Measurements from ENCODE around the gene SLC38A1. TPM values are rescaled to one million over a fixed set of nuclear protein-coding genes. Genes with fewer than 3 reads are reported as not detected.
A peak's percentile ranks its signal among the peaks of the same experiment; 100 is the strongest.
"Not testable (repeated sequence)": the region's sequence is repeated elsewhere in the genome, so short reads cannot be mapped to it uniquely, and the experiment has no call there.

Gene SLC38A1
- total RNA-seq, 1 donor from 2014 or later: 71.5 TPM

GRCh38 chr12:46263140-46264016 is 5.5 kb downstream of the SLC38A1 start:
- no peak for ATAC-seq

- no peak for ATAC-seq
Observed at GRCh38 chr12:46261646-46262045, 7.2 kb downstream of the SLC38A1 start.

DNA sequence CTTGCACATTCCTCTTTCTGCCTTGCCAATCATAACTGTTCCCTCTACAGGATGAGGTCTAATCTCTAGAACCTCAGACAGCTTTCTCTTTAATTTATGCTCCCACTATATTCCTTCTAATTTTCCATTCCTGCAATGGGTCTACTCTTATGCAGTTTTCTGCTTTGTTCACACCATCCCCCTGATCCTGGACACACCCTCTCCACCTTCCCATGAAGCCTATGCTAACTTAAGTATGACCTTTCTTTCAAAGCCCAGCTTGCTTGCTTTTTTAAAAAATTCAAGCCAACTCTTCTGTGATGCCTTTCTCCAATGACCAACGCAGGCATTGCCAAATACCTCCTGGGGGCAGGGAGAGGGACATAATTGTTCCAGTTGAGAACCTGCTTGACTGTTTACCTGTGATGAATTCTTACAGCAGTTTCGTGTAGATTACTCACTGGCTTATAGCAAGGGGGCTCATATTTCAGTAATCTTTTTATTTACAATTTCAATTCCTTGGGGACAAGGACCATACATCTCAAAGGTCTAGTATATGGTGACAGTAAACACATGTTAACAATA is 7.8 kb downstream of the SLC38A1 start:
- ATAC-seq: peak; percentile 85

- no peak for ATAC-seq
Observed at GRCh38 chr12:46260124-46260912, 8.5 kb downstream of the SLC38A1 start.

DNA sequence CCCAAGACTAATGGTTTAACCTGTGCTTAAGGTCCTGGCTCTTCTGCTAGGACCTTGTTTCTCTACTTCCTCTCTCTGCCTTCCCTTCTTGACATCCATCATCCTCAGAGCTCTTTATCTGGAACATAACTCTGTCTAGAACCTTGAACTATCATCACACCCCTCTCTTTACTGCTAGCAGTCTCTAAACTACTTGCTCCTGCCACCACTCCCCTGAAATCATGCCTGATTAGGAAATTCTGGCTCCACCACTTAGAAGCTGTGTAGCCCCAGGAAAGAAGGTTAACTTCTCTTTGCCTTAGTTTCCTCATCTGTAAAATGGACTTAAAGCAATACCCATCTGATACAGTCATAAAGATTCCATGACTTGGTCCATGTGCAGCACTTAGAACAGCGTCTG is 9.1 kb downstream of the SLC38A1 start:
- no peak for ATAC-seq

- no peak for ATAC-seq
Observed at GRCh38 chr12:46259071-46259470, 9.8 kb downstream of the SLC38A1 start.

GRCh38 chr12:46258129-46258528 is 10.7 kb downstream of the SLC38A1 start:
- no peak for ATAC-seq

- no peak for ATAC-seq
Observed at GRCh38 chr12:46256942-46257341, 11.9 kb downstream of the SLC38A1 start.

GRCh38 chr12:46253544-46254162 is 15.2 kb downstream of the SLC38A1 start:
- ATAC-seq: no peak

- not testable (repeated sequence) for ATAC-seq
Observed at GRCh38 chr12:46251994-46252393, 16.8 kb downstream of the SLC38A1 start.

DNA sequence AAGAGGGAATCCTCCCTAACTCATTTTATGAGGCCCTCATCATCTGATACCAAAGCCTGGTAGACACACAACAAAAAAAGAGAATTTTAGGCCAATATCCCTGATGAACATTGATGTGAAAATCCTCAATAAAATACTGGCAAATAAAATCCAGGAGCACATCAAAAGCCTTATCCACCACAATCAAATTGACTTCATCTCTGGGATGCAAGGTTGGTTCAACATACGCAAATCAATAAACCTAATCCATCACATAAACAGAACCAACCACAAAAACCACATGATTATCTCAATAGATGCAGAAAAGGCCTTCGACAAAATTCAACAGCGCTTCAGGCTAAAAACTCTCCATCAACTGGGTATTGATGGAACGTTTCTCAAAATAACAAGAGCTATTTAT is 18.9 kb downstream of the SLC38A1 start:
- not testable (repeated sequence) for ATAC-seq

GRCh38 chr12:46246021-46246700 is 22.7 kb downstream of the SLC38A1 start:
- ATAC-seq: no peak

- ATAC-seq: no peak
Observed at GRCh38 chr12:46244997-46245396, 23.8 kb downstream of the SLC38A1 start.

GRCh38 chr12:46244273-46244915 is 24.4 kb downstream of the SLC38A1 start:
- ATAC-seq: no peak

- ATAC-seq: no peak
Observed at GRCh38 chr12:46242569-46242968, 26.3 kb downstream of the SLC38A1 start.

DNA sequence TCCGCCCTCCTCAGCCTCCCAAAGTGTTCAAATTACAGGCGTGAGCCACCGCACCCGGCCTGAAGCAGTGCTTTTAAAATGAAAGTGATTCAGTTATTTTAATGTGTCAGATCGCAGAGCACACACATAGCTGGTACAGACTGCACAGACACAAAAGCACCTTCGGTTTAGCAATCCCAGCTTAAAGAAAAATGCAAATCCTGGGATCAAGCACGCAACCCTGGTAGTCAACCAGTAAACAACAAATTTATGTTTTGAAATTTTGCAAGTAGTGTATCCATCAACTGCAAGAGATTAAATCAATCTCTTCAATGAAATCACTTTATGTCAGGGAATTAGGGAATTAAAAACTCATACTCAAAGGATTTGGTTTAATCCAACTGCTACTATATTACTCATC is 28.4 kb downstream of the SLC38A1 start:
- ATAC-seq: peak; percentile 90

DNA sequence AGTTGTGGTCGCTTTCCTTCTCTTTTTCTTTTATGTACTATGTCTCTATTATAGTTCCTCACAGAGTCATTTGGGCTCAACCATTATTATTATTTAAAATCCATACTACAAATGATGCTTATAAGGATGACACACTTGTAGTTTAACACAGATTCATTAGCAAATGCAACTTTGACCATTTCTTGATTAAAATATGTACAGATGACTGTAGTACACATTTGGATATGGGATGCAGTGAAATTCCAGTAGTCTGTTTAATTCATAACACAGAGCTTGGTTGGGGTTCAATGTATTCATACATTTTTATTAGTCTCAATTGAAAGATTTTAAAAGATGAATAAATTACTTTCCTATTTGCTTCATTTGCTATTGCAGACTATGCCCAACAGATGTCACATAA is 30.0 kb downstream of the SLC38A1 start:
- no peak for ATAC-seq

DNA sequence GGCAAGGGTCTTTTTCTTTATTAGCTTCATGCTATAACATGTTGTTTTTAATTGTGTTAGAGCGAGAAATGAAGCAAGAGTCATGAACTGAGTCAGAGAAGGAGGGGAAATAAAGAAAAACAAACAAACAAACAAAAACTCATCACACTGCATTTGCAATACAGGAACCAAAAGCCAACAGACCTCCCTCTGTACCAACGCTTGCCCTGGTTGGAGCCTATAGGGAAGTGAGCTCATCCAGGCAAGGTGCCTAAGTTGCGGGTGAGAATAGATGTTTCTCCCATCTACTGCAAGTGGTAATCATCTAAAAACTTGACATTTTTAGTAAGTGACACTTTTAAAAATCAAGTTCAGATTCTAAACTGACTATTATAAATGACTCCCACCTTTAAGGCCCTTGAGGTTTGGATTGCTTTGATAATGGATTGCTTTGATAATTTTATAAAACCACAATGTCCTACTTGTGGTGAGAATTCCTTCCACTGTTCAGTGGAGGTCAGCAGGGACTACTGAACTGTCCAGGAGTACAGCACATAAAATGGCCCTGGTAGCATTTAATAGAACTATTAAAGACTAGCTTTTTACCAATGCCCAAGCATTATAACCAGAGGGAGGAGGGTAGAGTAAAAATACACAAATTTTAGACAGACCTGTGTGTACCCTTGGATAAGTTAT is 31.3 kb downstream of the SLC38A1 start:
- ATAC-seq: no peak

DNA sequence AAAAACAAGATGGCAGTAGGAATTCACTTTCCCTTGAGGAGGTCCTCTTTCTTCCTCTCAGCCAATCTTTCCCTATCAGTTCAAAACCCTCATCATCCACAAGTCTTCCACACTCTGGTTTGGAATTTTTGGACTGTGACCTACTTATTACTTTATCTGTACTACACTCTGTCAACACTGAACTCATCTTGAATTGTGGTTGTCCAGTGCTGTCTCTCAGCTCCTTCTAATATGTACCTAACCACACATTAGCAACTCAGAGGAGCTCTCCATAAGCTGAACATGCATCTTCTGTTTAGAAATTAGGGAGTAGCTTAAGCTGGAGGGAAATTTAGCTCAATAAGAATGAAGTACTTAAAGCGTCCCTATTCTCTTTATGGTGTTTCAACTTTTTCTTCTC is 34.8 kb downstream of the SLC38A1 start:
- ATAC-seq: no peak

- no peak for ATAC-seq
Observed at GRCh38 chr12:46233423-46233822, 35.4 kb downstream of the SLC38A1 start.

GRCh38 chr12:46230983-46231382 is 37.9 kb downstream of the SLC38A1 start:
- ATAC-seq: no peak
